Uterus (tissue), 2 donors: ENCODE data around the gene FBXO21.

Experiments
- CTCF ChIP-seq, 4 experiments: fragments of 200-600 bp in 2 of 4; fragments of 450-650 bp in 2 of 4; sonication (generic) in 2 of 4; IDR thresholded peaks; one replicate each; pipeline ENCODE4 v1.5.1; 2016 to 2019; ENCODE audit warnings: antibody characterized with exemption in 4 of 4, mild to moderate bottlenecking in 2 of 4, moderate library complexity in 1 of 4
- POLR2A ChIP-seq, 2 donors: fragments of 450-650 bp; IDR thresholded peaks; one replicate each; pipeline ENCODE4 v1.6.1; 2016; ENCODE audit warnings: antibody characterized with exemption in 2 of 2, mild to moderate bottlenecking in 1 of 2, moderate library complexity in 1 of 2

DNA sequence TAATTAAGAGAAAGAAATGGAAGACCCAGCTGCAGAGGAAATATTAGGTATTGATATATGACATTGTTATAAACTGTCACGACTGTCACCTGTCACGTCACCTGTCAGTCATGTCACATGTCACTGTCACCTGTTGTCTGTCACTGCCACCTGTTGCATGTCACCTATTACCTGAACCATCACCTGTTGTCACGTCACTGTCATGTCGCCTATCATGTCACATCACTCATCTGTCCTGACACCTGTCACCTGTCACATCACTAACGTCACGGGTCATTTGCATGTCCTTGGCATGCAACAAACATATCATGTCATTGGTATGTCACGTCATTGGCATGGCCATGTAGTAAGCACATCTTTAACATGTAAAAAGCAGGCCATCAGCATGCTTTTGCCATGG, 64.5 kb downstream of the FBXO21 start:
- no peak for TF ChIP-seq CTCF (IDR thresholded peaks at IDR 0.05)
- TF ChIP-seq POLR2A (IDR thresholded peaks at IDR 0.05), result no peak
